ENCODE results near the gene POLR3G.

- TF ChIP-seq CTCF (IDR thresholded peaks at IDR 0.05), result no peak
- TF ChIP-seq POLR2A (IDR thresholded peaks at IDR 0.05), result no peak
- TF ChIP-seq EP300 (IDR thresholded peaks at IDR 0.05), result no peak
Measured at GRCh38 chr5:90554358-90555006, 79.8 kb downstream of the POLR3G start.
